GM18520 (cell line): ENCODE data around the gene SLC18A2.

Experiments
- ATAC-seq: cut with Tn5 transposase; IDR thresholded peaks from one replicate; pipeline ENCODE4 v1.9.1; 2021; ENCODE audit not compliant: unreplicated experiment

The SLC18A2 gene

GRCh38 chr10:117237401-117237991 is 3.4 kb upstream of the SLC18A2 start:
- no peak for ATAC-seq

GRCh38 chr10:117239051-117239450 is 1.9 kb upstream of the SLC18A2 start:
- no peak for ATAC-seq

GRCh38 chr10:117239721-117240620 is 943 bp upstream of the SLC18A2 start:
- no peak for ATAC-seq

GRCh38 chr10:117241541-117242462 is 888 bp downstream of the SLC18A2 start:
- ATAC-seq = no peak

GRCh38 chr10:117242463-117242832 is 1.5 kb downstream of the SLC18A2 start:
- no peak for ATAC-seq

GRCh38 chr10:117246997-117247671 is 6.2 kb downstream of the SLC18A2 start:
- ATAC-seq = no peak

- ATAC-seq = no peak
Observed at GRCh38 chr10:117248750-117249465, 8.0 kb downstream of the SLC18A2 start.

- peak; percentile 45 for ATAC-seq
Observed at GRCh38 chr10:117249493-117250093, 8.7 kb downstream of the SLC18A2 start.

GRCh38 chr10:117250411-117250810 is 9.5 kb downstream of the SLC18A2 start:
- no peak for ATAC-seq

- no peak for ATAC-seq
Observed at GRCh38 chr10:117253908-117254307, 13.0 kb downstream of the SLC18A2 start.

GRCh38 chr10:117254338-117254737 is 13.4 kb downstream of the SLC18A2 start:
- ATAC-seq = no peak

GRCh38 chr10:117254774-117255735 is 14.1 kb downstream of the SLC18A2 start:
- ATAC-seq = no peak

GRCh38 chr10:117255835-117256460 is 15.0 kb downstream of the SLC18A2 start:
- no peak for ATAC-seq

GRCh38 chr10:117256910-117257309 is 16.0 kb downstream of the SLC18A2 start:
- no peak for ATAC-seq

- no peak for ATAC-seq
Observed at GRCh38 chr10:117257721-117258120, 16.8 kb downstream of the SLC18A2 start.

GRCh38 chr10:117259279-117259678 is 18.4 kb downstream of the SLC18A2 start:
- ATAC-seq = no peak

GRCh38 chr10:117260084-117260483 is 19.2 kb downstream of the SLC18A2 start:
- ATAC-seq = no peak

GRCh38 chr10:117261501-117261900 is 20.6 kb downstream of the SLC18A2 start:
- no peak for ATAC-seq
